ENCODE data around the gene FBXO45.
A peak's percentile ranks its signal among the peaks of the same experiment; 100 is the strongest.
"Not testable (repeated sequence)": the region's sequence is repeated elsewhere in the genome, so short reads cannot be mapped to it uniquely, and the experiment has no call there.

FBXO45 gene

GRCh38 chr3:196619223-196619622 is 50.8 kb downstream of the FBXO45 start:
- DNase-seq (ENCODE audit: low read depth in 2 of 2): no peak

- not testable (repeated sequence) for DNase-seq (ENCODE audit: low read depth in 2 of 2)
These were observed 51.2 kb downstream of the FBXO45 start for GRCh38 chr3:196619627-196620026.

GRCh38 chr3:196620161-196620604 is 51.7 kb downstream of the FBXO45 start:
- no peak for DNase-seq (ENCODE audit: low read depth in 2 of 2)

GRCh38 chr3:196620684-196621083 is 52.2 kb downstream of the FBXO45 start:
- DNase-seq (ENCODE audit: low read depth in 2 of 2): no peak

- DNase-seq (ENCODE audit: low read depth in 2 of 2): no peak
These were observed 53.2 kb downstream of the FBXO45 start for GRCh38 chr3:196621611-196622010.

GRCh38 chr3:196624067-196624790 is 55.8 kb downstream of the FBXO45 start:
- DNase-seq (ENCODE audit: low read depth in 2 of 2): no peak

- no peak for DNase-seq (ENCODE audit: low read depth in 2 of 2)
These were observed 56.4 kb downstream of the FBXO45 start for GRCh38 chr3:196624907-196625306.

GRCh38 chr3:196625331-196625730 is 56.9 kb downstream of the FBXO45 start:
- DNase-seq (ENCODE audit: low read depth in 2 of 2): no peak

GRCh38 chr3:196627918-196628231 is 59.4 kb downstream of the FBXO45 start:
- DNase-seq (ENCODE audit: low read depth in 2 of 2): no peak

- no peak for DNase-seq (ENCODE audit: low read depth in 2 of 2)
These were observed 60.8 kb downstream of the FBXO45 start for GRCh38 chr3:196629228-196629627.

GRCh38 chr3:196631682-196632045 is 63.2 kb downstream of the FBXO45 start:
- no peak for DNase-seq (ENCODE audit: low read depth in 2 of 2)

GRCh38 chr3:196632046-196632751 is 63.7 kb downstream of the FBXO45 start:
- DNase-seq (ENCODE audit: low read depth in 2 of 2): peak; percentile 24 to 26

- no peak for DNase-seq (ENCODE audit: low read depth in 2 of 2)
These were observed 65.2 kb downstream of the FBXO45 start for GRCh38 chr3:196633555-196634151.

- DNase-seq (ENCODE audit: low read depth in 2 of 2): no peak
These were observed 65.8 kb downstream of the FBXO45 start for GRCh38 chr3:196634224-196634623.

- DNase-seq (ENCODE audit: low read depth in 2 of 2): no peak
These were observed 66.4 kb downstream of the FBXO45 start for GRCh38 chr3:196634829-196635228.

- DNase-seq (ENCODE audit: low read depth in 2 of 2): no peak
These were observed 68.2 kb downstream of the FBXO45 start for GRCh38 chr3:196636369-196637349.

GRCh38 chr3:196637941-196638340 is 69.5 kb downstream of the FBXO45 start:
- DNase-seq (ENCODE audit: low read depth in 2 of 2): not testable (repeated sequence)

Measured in fibroblast of skin of left biceps (primary cell).